SK-N-SH treated with all-trans-retinoic acid at 6 μM for 48 hours (cell line): Measurements from ENCODE around the gene SDF4.

Source experiments
- PATZ1 ChIP-seq: fragments of 250-450 bp; sonication (Bioruptor Pico); IDR thresholded peaks from 2 replicates; pipeline ENCODE4 v1.8.0; 2020; ENCODE audit warnings: mild to moderate bottlenecking, moderate library complexity, borderline replicate concordance
- TCF4 ChIP-seq: fragments of 250-450 bp; sonication (Bioruptor Pico); IDR thresholded peaks from 2 replicates; pipeline ENCODE4 v1.8.0; 2021; ENCODE audit warnings: mild to moderate bottlenecking, moderate library complexity, borderline replicate concordance
- ZNF565 ChIP-seq: fragments of 450-650 bp; formaldehyde crosslinking; conservative IDR thresholded peaks from 2 replicates; pipeline ENCODE4 v1.5.0; 2020; ENCODE audit warnings: low read depth, mild to moderate bottlenecking, moderate library complexity

- TF ChIP-seq ZNF565: no peak
- TF ChIP-seq PATZ1 (CRISPR knock-in tag): no peak
- TF ChIP-seq TCF4 (CRISPR knock-in tag): no peak
These were observed 29.2 kb upstream of the SDF4 start for GRCh38 chr1:1260843-1261560.
